OCI-LY7 (cell line): ENCODE data around the gene JAM3.

Experiments used
- EZH2phosphoT487 ChIP-seq: fragments of 200-600 bp; sonication (generic); IDR thresholded peaks from 2 replicates; pipeline ENCODE4 v1.6.1; 2018; ENCODE audit warnings: low read depth, borderline replicate concordance, mild to moderate bottlenecking, mixed run types, antibody characterized with exemption, low read length, moderate library complexity, mixed read lengths
- TF ChIP-seq, protein P1 (sequence below): fragments of 200-600 bp; sonication (generic); conservative IDR thresholded peaks from 2 replicates; pipeline ENCODE4 v1.5.1; 2014; ENCODE audit warnings: mild to moderate bottlenecking, antibody characterized with exemption, low read length, moderate library complexity, mixed read lengths

DNA sequence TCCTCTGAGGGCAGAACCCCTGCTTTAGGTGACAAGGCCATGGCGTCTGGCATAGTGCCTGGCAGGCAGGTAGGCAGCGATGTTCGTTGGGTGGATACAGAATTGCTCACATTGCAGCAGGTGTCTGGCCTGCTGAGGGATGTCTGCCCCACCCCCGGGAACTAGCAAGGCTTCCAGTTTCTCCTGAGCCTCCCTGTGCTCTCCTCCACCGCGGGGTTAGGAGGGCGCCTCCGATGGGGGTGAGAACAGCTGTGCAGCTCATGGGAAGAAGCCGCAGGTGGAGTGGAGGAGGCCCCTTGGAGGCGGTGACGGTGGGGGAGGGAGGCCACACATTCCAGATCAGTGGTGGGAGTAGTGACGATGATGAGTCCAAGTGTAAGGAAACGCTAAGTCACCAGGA is 48.3 kb upstream of the JAM3 start:
- TF ChIP-seq, protein P1, sequence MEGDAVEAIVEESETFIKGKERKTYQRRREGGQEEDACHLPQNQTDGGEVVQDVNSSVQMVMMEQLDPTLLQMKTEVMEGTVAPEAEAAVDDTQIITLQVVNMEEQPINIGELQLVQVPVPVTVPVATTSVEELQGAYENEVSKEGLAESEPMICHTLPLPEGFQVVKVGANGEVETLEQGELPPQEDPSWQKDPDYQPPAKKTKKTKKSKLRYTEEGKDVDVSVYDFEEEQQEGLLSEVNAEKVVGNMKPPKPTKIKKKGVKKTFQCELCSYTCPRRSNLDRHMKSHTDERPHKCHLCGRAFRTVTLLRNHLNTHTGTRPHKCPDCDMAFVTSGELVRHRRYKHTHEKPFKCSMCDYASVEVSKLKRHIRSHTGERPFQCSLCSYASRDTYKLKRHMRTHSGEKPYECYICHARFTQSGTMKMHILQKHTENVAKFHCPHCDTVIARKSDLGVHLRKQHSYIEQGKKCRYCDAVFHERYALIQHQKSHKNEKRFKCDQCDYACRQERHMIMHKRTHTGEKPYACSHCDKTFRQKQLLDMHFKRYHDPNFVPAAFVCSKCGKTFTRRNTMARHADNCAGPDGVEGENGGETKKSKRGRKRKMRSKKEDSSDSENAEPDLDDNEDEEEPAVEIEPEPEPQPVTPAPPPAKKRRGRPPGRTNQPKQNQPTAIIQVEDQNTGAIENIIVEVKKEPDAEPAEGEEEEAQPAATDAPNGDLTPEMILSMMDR, result no peak
- no peak for TF ChIP-seq EZH2phosphoT487
